HuH-7 (cell line): ENCODE measurements around the gene LRMDA.

Experiments
- DNase-seq: peaks from one replicate; pipeline ENCODE4 v3.0.0; 2011; ENCODE audit warnings: low spot score

The LRMDA gene

DNA sequence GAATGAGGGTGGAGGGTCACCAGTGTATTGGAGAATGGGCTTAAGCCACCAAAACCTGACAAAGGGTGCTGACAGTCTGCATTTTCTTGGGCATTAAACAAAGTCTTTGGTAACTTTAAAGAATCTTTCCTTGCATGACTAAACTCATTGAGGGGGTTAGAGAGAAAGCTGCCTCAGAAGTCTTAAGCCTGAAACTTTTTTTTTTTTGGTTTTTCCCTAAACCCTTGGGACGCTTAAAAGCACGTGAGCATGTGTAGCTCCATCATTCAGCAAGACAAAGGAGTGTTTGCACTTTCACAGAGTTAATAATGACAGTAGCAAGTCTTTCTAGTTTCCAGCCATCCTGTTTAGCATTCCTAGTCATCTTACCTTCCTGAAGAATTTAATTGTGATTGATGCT lies 110.7 kb downstream of the LRMDA start:
- DNase-seq, result no peak

DNA sequence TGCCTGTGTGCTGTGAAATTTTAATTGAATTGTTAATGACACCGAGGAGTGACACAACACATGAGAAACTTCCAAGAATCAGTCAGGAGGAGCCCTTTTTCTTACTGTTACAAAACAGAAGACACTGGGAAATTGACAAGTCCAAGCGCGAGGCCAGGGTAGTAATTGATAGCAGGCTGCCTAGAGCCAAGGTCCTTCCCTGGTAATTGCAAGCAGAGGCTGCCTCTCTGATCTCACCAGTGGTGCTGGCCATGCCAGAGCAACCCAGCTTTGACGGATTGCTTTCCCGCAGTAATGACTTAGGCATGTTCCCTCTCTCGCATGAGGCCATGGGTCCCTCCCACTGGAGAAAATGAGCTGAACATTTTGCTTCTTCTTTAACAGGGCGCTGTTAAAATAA lies 111.5 kb downstream of the LRMDA start:
- DNase-seq, result no peak

DNA sequence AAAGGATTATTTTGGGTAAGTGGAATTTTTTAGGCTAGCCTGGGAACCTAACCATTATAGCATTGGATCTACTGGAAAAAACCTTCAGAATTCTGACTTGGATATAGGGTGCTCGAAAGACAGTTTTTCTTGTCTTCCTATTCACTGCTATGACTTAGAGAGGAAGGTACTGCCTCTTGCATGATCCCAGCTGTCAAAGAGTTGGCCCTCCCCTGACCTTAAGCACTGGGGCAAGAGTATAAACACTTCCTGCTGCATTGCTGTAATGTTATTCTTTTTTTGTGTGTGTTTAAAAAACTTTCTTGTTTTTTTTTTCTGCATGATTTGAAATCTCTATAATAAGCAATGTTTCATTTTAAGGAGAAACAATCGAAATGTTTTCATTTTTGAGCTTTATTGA lies 113.0 kb downstream of the LRMDA start:
- DNase-seq, result no peak

DNA sequence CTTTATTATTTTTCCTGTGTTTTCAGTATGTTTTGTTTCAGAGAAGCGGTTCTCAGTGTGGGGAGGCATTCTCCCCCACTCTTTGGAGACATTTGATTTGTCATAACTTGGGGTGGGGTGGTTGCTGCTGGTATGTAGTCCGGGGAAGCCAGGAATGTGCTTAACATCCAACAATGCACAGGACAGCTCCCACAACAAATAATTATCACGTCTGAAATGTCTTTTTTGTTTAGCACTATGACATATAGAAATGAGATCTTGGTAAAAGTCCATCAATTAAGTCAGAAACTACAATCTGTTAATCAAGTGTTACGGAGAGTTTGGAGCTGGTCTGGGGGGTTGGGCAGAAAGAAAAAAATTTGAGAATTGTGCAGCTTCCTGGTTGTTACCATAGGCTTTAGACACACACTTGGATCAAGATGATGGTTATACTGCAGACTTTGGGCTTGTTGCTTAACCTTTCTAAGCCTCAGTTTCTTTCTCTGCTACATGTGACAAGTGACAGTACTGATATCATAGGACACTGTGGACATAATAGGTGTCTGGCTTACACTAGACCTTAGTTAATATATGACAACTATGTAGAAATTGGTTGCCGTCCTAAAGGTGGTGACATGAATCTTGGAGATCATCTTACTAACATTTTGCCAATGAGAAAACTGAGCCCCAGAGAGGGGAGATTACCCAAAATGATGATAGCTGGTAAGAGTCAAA lies 113.7 kb downstream of the LRMDA start:
- DNase-seq, result no peak

DNA sequence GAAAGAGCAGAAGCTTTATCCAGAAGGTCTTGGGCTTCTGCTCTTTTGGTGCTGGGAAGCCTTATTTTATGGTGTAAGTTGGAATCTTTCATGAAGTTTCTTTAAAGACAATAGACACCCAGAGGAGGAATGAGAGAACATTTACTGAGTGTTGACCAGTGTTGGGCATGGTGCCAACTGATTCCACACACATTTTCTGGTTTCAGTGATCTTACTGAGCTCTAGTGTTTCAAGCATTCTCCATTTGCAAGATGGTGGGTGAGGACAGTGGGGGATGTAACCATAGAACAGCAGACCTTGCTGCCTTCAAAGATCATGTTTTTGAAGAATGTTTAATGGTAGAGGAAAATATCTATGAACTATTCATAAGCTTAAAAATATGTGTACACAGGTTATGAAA lies 114.6 kb downstream of the LRMDA start:
- no peak for DNase-seq

DNA sequence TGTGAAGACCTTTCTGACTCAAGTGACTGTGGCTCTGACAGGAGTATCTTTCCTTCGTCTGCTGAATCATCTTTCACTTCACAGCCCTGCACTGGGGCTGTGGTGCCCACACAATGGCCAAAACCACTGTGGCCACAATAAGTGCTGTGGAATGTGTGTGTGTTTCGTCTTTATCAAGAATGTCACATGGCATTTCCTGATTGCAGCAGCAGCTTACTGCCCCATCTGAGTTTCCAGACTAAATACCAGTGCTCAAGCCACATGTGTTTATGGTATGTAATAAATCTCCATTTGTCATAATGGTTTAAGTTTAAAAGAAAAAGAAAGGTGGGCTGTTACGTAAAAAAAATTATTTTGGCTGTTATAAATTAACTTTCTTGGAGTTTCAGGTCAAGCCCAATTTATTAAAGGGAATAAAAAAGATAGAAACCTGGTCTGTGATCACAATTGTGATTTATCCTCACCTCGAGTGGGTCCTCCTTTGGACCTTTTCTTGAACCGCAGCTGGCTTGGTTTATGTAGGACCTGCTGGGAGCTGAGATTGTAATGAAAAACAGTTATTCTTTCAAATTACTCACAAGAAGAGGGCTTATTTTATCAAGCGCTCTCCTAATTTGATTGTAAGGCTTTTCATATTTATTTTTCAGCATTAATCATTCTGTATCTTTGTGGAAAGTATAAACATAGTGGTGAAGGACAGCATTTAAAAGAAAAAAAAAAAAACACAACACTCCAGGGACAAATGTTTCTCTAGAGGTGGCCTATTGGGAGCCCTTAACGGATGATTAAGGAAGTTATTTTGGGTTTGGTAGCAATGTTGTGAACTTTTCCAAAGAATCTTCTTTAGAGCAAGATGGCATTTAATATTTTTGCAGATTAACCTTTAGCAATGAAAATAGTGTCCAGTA lies 116.2 kb downstream of the LRMDA start:
- no peak for DNase-seq

DNA sequence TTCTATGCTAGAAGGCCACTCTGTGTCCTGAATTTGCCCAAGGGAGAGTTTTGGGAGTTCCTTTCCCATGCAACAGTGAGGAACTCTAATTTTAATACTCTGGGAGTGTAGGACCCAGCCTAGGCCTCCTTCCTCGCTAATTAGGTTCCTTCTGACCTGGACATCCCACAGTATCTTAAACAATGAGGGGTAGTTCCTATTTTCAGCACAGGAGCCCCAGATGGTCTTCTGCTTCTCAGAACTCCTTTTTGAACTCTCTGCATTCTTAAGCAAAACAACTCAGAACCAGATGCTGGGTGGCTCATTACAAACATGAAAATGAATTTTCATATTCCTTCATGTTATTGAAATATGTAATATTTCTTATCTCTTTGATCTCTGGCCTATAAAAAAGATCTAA lies 116.9 kb downstream of the LRMDA start:
- DNase-seq, result no peak

DNA sequence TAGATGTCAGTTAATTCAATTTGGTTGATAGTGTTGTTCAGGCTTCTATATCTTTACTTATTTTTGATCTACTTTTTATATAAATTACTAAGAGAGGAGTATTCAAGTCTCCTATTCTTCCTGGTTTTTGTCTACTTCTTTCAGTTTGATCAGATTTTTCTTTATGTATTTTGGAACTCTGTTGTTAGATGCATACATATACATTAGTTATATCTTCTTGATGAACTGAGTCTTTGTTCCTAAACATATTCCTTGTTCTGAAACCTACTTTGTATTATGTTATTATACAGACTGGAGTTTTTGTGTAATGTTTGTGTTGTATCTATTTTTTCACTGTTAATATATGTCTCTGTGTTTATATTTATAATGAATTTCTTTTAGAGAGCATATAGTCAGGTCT lies 118.8 kb downstream of the LRMDA start:
- no peak for DNase-seq

DNA sequence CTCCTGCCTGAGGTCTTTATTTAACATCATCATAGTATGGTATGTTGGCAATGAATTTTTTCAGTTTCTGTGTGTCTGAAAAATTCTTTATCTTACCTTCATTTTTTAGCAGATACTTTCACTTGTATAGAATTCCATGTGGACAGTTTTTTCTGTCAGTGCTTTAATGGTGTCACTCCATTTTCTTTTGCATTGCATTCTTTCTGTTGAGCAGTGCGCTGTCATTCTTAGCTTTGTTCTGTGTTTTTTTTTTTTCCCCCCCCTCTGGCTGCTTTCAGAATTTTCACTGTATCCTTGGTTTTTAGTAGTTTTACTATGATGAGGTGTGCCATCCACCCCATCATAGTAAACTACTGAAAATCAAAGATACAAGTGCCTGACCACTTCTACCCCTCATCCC lies 120.7 kb downstream of the LRMDA start:
- no peak for DNase-seq

DNA sequence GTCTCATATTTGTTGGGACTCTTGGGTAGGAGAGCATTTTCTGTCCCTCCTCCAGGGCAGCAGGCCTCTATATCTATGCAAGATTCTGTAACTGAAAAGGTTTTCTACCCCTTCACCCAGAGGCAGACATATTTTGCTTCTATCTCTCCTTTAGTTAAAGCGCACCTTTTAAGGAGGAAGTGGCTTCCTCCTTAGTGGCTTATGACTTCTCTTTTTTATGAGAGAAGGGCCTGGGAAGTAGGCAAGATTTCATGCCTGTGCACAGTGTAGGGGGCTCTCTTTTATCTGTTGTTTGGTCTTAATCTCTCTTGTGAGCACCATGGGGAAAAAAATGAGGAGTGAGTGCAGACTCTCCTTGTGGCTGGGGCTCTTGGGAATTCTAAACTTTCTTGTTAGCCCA lies 122.1 kb downstream of the LRMDA start:
- DNase-seq, result no peak

DNA sequence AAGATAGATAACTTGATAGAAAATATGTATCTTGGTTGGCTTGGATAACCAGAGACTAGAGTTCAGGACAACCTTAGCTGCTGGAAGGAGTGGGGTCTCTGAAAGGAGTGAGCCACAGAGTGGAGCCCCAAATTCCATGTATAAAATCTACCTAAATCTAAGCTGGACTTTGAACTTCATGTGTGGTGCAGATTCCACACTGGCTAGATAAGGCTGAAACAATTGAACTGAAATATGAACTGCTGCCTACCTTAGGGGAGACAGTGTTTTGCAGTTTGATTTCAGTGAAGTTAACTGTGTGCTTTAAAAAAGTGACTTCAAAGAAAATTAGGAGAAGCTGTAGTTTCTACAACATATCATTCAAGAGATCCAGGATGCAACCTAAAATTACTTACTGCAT lies 123.9 kb downstream of the LRMDA start:
- no peak for DNase-seq

DNA sequence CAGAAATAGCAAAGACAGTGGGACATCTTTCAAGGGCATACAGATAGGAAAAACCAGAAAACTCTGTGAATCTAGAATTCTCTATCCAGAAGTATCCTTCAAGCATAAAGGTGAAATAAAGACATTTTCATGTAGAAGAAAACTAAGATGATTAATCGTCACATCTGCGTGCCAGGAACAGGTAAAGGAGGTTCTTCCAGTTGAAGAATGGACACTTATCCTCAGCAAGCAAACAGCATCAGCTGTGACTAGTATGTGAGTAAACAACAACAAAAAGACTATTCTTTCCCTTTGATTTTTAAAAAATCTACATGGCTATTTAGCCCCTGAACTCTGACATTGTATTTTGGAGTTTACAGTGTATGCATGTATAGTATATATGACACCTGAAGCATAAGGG lies 124.9 kb downstream of the LRMDA start:
- DNase-seq, result no peak

DNA sequence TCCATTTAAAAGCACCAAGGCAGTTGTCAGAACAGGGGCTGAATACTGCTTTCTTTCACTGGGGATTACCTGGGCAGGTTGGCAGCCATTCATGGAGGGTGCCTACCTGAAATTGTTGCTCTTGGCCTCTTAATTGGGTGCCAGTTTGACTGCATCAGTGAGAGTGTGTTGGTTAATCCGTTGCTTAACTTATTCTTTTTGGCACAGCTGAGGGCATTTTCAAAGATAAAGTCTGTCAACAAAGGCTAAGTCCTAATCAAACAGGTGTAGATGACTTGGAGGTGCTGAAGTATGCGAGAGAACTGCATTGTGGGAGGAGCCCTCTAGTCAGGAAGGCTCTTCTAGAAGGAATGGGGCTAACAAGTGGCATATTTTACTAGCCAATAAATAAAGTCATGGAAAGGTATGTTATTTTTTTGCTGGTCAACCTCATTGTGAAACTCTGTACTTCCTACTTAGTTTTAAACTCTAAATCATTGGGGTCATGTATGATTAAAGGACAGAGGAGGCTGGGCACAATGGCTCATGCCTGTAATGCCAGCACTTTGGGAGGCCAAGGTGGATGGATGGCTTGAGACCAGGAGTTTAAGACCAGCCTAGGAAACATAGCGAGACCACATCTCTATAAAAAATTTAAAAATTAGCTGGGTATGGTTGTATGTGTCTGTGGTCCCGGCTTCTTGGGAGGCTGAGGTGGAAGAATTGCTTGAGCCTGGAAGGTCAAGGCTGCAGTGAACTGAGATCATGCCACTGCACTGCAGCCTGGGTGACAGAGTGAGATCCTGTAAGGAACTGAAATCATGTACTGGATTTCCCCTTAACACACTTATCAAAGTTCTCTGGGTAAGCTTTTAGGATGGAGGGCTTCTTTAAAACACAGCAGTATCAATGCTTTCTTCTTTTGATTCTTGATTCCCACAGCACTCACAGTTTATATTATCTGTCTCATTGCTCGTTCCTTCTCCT lies 134.1 kb downstream of the LRMDA start:
- DNase-seq, result no peak

DNA sequence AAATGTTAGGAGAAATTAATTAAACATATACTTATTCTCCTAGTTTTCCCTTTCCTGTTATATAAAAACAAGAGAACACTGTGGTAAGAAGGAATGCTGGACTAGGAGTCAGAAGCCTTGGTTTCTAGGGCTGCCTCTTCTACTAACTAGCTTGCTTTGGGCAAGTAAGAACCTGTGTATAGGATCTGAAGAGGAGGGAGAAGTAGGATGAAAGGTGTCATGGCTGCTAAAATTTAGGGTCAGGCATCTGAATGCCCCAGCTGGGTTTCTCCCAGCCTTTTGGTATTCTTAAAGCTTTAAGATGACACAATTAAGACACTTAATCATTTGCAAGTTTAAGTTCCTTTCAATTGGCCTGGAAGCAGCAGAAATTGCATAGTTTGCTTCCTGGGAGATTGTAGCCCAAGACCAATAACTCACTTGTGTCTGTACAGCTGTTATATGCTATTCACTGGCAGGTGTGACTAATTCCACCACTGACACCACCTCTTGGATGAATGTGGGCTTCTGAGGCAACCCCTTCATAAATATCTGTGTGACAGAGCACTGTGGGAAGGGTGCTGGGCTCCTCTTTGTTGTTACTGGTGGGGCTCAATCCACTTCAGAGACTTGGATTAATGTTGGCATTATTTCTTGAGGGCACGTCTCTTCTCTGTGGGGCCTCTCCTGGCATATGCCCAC lies 137.2 kb downstream of the LRMDA start:
- DNase-seq, result no peak

DNA sequence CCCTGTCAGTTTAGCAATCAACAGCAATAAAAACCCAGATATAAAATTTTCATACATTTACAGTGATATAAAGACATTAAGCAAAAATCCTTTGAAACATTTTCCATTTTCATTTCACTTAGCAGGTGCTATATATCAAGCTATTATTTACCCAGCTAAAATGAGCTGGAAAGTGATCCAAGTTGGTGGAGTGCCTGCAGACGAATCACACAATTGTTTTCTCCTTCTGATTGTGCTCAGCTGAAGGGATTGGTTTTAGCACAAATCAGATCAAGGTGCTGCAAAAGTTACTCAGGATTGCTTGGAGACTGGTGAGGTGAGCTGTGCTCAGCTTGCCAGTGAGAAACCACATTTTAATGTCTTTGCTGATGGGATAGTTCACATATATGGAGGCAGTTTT lies 138.1 kb downstream of the LRMDA start:
- no peak for DNase-seq

DNA sequence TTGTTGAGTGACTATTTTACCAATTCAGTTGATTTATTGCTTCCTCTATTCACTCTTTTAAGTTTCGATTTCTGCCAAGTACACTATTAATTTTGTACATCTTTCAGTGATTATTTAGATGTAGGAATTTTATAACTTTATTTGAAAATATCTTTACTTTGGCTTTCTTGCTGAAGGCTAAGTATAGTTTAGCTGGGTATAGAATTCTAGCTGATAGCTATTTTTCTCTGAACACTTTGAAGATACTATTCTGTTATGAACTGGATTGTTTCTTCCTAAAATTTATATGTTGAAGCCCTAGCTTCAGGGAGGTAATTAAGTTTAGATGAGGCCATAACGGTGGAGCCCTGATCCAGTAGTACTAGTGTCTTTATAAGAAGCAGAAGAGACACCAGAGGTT lies 141.1 kb downstream of the LRMDA start:
- DNase-seq, result no peak

DNA sequence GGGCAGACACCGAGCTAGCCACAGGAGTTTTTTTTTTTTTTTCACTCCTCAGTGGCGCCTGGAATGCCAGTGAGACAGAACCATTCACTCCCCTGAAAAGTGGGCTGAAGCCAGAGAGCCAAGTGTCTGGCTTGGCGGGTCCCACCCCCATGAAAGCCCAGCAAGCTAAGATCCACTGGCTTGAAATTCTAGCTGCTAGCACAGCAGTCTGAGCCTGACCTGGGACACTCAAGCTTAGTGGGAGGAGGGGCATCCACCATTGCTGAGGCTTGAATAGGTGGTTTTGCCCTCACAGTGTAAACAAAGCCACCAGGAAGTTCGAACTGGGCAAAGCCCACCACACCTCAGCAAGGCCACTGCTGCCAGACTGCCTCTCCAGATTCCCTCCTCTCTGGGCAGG lies 144.5 kb downstream of the LRMDA start:
- no peak for DNase-seq

DNA sequence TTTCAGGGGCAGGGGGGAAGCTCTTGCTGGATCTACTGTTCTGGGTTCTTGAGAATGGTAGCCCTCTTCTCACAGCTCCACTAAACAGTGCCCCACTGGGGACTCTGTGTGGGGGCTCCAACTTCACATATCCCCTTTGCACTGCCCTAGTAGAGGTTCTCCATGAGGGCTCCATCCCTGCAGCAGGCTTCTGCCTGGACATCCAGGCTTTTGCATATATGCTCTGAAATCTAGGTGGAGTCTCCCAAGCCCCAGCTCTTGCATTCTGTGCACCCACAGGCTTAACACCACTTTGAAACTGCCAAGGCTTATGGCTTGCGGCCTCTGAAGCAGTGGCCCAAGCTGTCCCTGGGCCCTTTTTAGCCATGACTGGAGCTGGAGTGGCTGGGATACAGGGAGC lies 150.7 kb downstream of the LRMDA start:
- no peak for DNase-seq

DNA sequence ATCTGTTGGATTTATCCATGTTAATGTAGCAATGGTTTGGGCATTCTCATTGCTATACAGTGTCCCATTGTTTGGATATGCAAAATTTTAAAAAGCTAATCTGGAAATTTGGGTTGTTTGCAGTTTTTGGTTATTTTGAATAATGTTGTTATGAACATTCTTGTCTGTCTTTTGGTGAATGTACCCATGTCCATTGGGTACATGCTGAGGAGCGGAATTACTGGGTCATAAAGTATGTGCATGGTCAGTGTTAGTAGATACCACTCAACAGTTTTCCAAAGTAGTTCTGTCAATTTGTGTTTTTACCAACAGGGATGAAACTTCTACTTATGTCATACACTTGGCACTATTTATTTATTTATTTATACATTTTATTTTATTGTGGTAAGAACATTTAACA lies 153.9 kb downstream of the LRMDA start:
- no peak for DNase-seq

DNA sequence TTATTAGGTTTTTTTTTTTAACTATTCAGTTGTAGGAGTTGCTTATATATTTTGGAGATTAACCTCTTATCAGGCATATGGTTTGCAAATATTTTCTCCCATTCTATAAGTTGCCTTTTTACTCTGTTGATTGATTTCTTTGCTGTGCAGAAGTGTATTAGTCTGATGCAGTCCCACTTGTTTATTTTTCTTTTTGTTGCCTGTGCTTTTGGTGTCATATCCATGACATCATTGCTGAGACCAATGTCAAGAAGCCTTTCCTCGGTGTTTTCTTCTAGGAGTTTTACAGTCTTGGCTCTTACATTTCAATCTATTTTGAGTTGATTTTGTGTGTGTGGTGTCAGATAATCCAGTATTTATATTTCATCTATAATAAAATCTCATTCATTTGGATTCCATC lies 155.4 kb downstream of the LRMDA start:
- DNase-seq, result no peak

DNA sequence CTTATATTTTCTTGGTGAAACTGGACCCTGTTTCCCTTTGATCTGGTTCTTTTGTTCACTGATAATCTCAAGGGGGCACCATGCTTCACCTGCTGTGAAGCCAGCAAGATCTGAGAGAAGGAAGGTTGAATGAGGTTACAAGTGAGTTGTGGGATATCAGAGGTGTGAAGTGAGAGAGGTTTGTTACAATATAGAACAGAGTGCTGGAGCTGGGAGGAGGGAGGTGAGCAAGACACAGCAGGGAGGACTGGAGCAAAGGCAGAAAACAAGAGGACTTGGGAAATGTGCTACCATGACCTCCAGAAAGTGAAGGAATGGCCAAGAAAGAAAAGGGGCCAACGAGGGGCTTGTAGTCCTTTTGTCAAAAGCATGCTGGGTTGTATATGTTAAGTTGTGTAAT lies 156.6 kb downstream of the LRMDA start:
- DNase-seq, result no peak
